IPS-18a (cell line): Measurements from ENCODE around the gene SLC13A3.
"Not testable (repeated sequence)": the region's sequence is repeated elsewhere in the genome, so short reads cannot be mapped to it uniquely, and the experiment has no call there.

Experiments used
- H3K27ac ChIP-seq: one replicate; pipeline ENCODE4 v1.5.1; 2013; ENCODE audit warnings: low read length
- H3K27me3 ChIP-seq: one replicate; pipeline ENCODE4 v1.6.1; 2013; ENCODE audit warnings: mild to moderate bottlenecking, low read length; ENCODE audit not compliant: control insufficient read depth, insufficient read depth
- H3K36me3 ChIP-seq: one replicate; pipeline ENCODE4 v1.6.1; 2013; ENCODE audit warnings: low read depth, low read length; ENCODE audit not compliant: control insufficient read depth
- H3K4me1 ChIP-seq: one replicate; pipeline ENCODE4 v1.6.1; 2013; ENCODE audit warnings: low read depth, low read length; ENCODE audit not compliant: control insufficient read depth
- H3K4me3 ChIP-seq: one replicate; pipeline ENCODE4 v1.5.1; 2013; ENCODE audit warnings: low read length
- H3K9ac ChIP-seq: one replicate; pipeline ENCODE4 v1.6.1; 2013; ENCODE audit warnings: mild to moderate bottlenecking, low read length, moderate library complexity
- H3K9me3 ChIP-seq: one replicate; pipeline ENCODE4 v1.6.1; 2013; ENCODE audit warnings: low read depth, low read length; ENCODE audit not compliant: control insufficient read depth

The SLC13A3 gene

GRCh38 chr20:46677608-46678007 lies 26.3 kb upstream of the SLC13A3 start:
- H3K4me1 ChIP-seq: peaks cover 24% of the 10 kb centered on the region
- peaks cover 9% of the 10 kb centered on the region for H3K36me3 ChIP-seq
- H3K9ac ChIP-seq: no peak overlapping the region
- H3K27me3 ChIP-seq: no peaks in the 10 kb centered on the region
- no peak overlapping the region for H3K27ac ChIP-seq
- H3K9me3 ChIP-seq: no peaks in the 10 kb centered on the region
- H3K4me3 ChIP-seq: no peak overlapping the region

- H3K4me3 ChIP-seq, H3K27ac ChIP-seq, H3K36me3 ChIP-seq, H3K27me3 ChIP-seq, H3K9me3 ChIP-seq, H3K9ac ChIP-seq: not testable (repeated sequence)
- peaks cover 16% of the 10 kb centered on the region for H3K4me1 ChIP-seq
Observed at GRCh38 chr20:46676649-46677316, 25.5 kb upstream of the SLC13A3 start.

GRCh38 chr20:46674253-46675083 lies 23.2 kb upstream of the SLC13A3 start:
- H3K36me3 ChIP-seq: no peaks in the 10 kb centered on the region
- H3K27me3 ChIP-seq: no peaks in the 10 kb centered on the region
- H3K9ac ChIP-seq: no peak overlapping the region
- H3K4me1 ChIP-seq: peaks cover 13% of the 10 kb centered on the region
- H3K9me3 ChIP-seq: no peaks in the 10 kb centered on the region
- no peak overlapping the region for H3K27ac ChIP-seq
- H3K4me3 ChIP-seq: no peak overlapping the region

- H3K27ac ChIP-seq: no peak overlapping the region
- H3K9ac ChIP-seq: no peak overlapping the region
- H3K36me3 ChIP-seq: no peaks in the 10 kb centered on the region
- no peaks in the 10 kb centered on the region for H3K9me3 ChIP-seq
- no peaks in the 10 kb centered on the region for H3K27me3 ChIP-seq
- H3K4me1 ChIP-seq: peaks cover 13% of the 10 kb centered on the region
- no peak overlapping the region for H3K4me3 ChIP-seq
Observed at GRCh38 chr20:46673394-46674252, 22.4 kb upstream of the SLC13A3 start.

GRCh38 chr20:46672543-46673148 lies 21.4 kb upstream of the SLC13A3 start:
- Histone ChIP-seq H3K36me3 (peaks cover under 1% of the 10 kb centered on the region), H3K4me3 (no peak overlapping the region), H3K27me3 (no peaks in the 10 kb centered on the region), H3K4me1 (peaks cover 13% of the 10 kb centered on the region), H3K9ac (no peak overlapping the region), H3K27ac (no peak overlapping the region), H3K9me3 (no peaks in the 10 kb centered on the region)

GRCh38 chr20:46671866-46672542 lies 20.7 kb upstream of the SLC13A3 start:
- Histone ChIP-seq H3K27ac (no peak overlapping the region), H3K36me3 (peaks cover 5% of the 10 kb centered on the region), H3K27me3 (no peaks in the 10 kb centered on the region), H3K4me1 (peaks cover 13% of the 10 kb centered on the region), H3K9ac (no peak overlapping the region), H3K4me3 (no peak overlapping the region), H3K9me3 (no peaks in the 10 kb centered on the region)

GRCh38 chr20:46670585-46671584 lies 19.6 kb upstream of the SLC13A3 start:
- no peak overlapping the region for H3K9ac ChIP-seq
- H3K27ac ChIP-seq: no peak overlapping the region
- no peak overlapping the region for H3K4me3 ChIP-seq
- H3K9me3 ChIP-seq: no peaks in the 10 kb centered on the region
- H3K27me3 ChIP-seq: no peaks in the 10 kb centered on the region
- H3K4me1 ChIP-seq: peaks cover 13% of the 10 kb centered on the region
- H3K36me3 ChIP-seq: peaks cover 5% of the 10 kb centered on the region

- H3K36me3 ChIP-seq: peaks cover 5% of the 10 kb centered on the region
- no peak overlapping the region for H3K9ac ChIP-seq
- H3K9me3 ChIP-seq: no peaks in the 10 kb centered on the region
- H3K4me1 ChIP-seq: peaks cover 13% of the 10 kb centered on the region
- no peak overlapping the region for H3K27ac ChIP-seq
- H3K27me3 ChIP-seq: no peaks in the 10 kb centered on the region
- H3K4me3 ChIP-seq: no peak overlapping the region
Observed at GRCh38 chr20:46670228-46670584, 18.9 kb upstream of the SLC13A3 start.

GRCh38 chr20:46666818-46667515 lies 15.7 kb upstream of the SLC13A3 start:
- Histone ChIP-seq H3K9me3 (no peaks in the 10 kb centered on the region), H3K4me3 (no peak overlapping the region), H3K4me1 (no peaks in the 10 kb centered on the region), H3K27ac (no peak overlapping the region), H3K9ac (no peak overlapping the region), H3K36me3 (peaks cover 5% of the 10 kb centered on the region), H3K27me3 (no peaks in the 10 kb centered on the region)

- Histone ChIP-seq H3K4me3 (no peak overlapping the region), H3K27ac (no peak overlapping the region), H3K9me3 (no peaks in the 10 kb centered on the region), H3K27me3 (no peaks in the 10 kb centered on the region), H3K9ac (no peak overlapping the region), H3K36me3 (peaks cover 5% of the 10 kb centered on the region), H3K4me1 (no peaks in the 10 kb centered on the region)
Observed at GRCh38 chr20:46666306-46666705, 15.0 kb upstream of the SLC13A3 start.
